ENCODE results near the gene CNKSR3. TPM values are rescaled to one million over a fixed set of nuclear protein-coding genes. Genes with fewer than 3 reads are reported as not detected.

Gene CNKSR3
- total and polyA plus RNA-seq, 2 donors from 2014 or later = 13.8 to 63.1 TPM

DNA sequence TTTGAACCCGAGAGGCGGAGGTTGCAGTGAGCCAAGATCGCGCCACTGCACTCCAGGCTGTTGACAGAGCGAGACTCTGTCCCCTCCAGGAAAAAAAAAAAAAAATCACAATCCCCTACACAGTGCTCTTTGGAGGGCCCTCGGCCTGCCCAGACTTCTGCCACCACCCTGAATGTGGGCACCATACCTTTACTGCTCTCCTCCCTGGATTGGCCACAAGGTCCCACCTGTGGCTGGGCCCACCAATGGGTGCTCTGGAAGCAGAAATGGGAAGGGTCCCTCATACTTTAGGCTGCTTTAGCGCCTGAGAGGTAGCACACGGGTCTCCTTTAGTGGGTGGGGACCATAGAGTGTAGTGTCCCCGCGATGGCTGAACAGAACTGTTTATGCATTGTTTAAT lies 103.6 kb downstream of the CNKSR3 start:
- Histone ChIP-seq H3K4me3 (ENCODE audit: low read length in 3 of 3) (no peak overlapping the region), H3K9ac (ENCODE audit: low read length in 3 of 3) (no peak overlapping the region), H3K9me3 (ENCODE audit: control insufficient read depth in 2 of 3, insufficient read depth in 1 of 3, low read length in 3 of 3) (no peaks in the 10 kb centered on the region), H3K27ac (ENCODE audit: low read depth in 2 of 2, low read length in 2 of 2) (no peak overlapping the region), H3K36me3 (ENCODE audit: control insufficient read depth in 2 of 3, insufficient read depth in 3 of 3, low read length in 3 of 3) (peaks cover 7 to 24% (median 8%) of the 10 kb centered on the region in 3 donors), H3K27me3 (ENCODE audit: control insufficient read depth, insufficient read depth, low read length) (no peaks in the 10 kb centered on the region), H3K4me1 (ENCODE audit: control insufficient read depth in 2 of 3, insufficient read depth in 2 of 3, low read depth in 1 of 3, low read length in 3 of 3) (peaks cover 8 to 17% (median 11%) of the 10 kb centered on the region in 3 donors)
- FAIRE-seq (no peak), DNase-seq (no peak)
- intact Hi-C loops (cut with DNase I) = no loop called here
- TF ChIP-seq, protein P1, sequence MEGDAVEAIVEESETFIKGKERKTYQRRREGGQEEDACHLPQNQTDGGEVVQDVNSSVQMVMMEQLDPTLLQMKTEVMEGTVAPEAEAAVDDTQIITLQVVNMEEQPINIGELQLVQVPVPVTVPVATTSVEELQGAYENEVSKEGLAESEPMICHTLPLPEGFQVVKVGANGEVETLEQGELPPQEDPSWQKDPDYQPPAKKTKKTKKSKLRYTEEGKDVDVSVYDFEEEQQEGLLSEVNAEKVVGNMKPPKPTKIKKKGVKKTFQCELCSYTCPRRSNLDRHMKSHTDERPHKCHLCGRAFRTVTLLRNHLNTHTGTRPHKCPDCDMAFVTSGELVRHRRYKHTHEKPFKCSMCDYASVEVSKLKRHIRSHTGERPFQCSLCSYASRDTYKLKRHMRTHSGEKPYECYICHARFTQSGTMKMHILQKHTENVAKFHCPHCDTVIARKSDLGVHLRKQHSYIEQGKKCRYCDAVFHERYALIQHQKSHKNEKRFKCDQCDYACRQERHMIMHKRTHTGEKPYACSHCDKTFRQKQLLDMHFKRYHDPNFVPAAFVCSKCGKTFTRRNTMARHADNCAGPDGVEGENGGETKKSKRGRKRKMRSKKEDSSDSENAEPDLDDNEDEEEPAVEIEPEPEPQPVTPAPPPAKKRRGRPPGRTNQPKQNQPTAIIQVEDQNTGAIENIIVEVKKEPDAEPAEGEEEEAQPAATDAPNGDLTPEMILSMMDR (IDR thresholded peaks at IDR 0.05; ENCODE audit: borderline replicate concordance, extremely low read depth, insufficient read depth) = no peak

- TF ChIP-seq, protein P1 (IDR thresholded peaks at IDR 0.05; ENCODE audit: borderline replicate concordance, extremely low read depth, insufficient read depth) = no peak
- Histone ChIP-seq H3K4me3 (ENCODE audit: low read length in 3 of 3) (no peak overlapping the region), H3K9me3 (ENCODE audit: control insufficient read depth in 2 of 3, insufficient read depth in 1 of 3, low read length in 3 of 3) (no peaks in the 10 kb centered on the region), H3K36me3 (ENCODE audit: control insufficient read depth in 2 of 3, insufficient read depth in 3 of 3, low read length in 3 of 3) (peaks cover 10 to 28% (median 11%) of the 10 kb centered on the region in 3 donors), H3K4me1 (ENCODE audit: control insufficient read depth in 2 of 3, insufficient read depth in 2 of 3, low read depth in 1 of 3, low read length in 3 of 3) (peaks cover 8 to 17% (median 11%) of the 10 kb centered on the region in 3 donors), H3K27me3 (ENCODE audit: control insufficient read depth, insufficient read depth, low read length) (no peaks in the 10 kb centered on the region), H3K27ac (ENCODE audit: low read depth in 2 of 2, low read length in 2 of 2) (no peak overlapping the region), H3K9ac (ENCODE audit: low read length in 3 of 3) (no peak overlapping the region)
- no peak for DNase-seq
- intact Hi-C loops (cut with DNase I) = no loop called here
- no peak for FAIRE-seq
These were observed 104.2 kb downstream of the CNKSR3 start for GRCh38 chr6:154406301-154406700.

DNA sequence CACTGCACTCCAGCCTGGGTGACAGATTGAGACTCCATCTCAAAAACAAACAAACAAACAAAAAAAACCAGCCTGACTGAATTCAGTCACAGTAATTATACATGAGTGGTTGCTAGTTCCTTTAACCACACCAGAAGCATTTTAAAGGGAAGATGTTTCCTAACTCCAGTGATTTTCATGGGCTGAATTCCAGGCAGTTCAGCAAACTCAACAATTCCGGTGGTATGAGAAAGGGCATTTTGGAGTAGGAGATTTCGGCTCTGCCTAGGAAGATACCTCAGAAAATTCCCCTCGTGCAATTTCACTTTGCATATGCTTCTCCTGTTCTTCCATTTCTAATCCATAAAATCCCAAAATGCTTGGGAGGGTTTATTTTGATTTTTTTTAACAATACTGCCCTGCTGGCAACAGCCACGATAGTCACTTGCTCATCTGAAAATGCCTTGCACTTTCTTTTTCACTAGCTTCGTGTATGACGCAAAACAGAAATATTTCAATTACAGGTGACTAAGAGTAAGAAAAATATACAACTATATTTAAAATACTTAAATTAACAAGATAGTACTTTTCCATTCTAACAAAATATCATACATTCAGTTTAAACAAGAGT lies 105.6 kb downstream of the CNKSR3 start:
- TF ChIP-seq, protein P1 (IDR thresholded peaks at IDR 0.05; ENCODE audit: borderline replicate concordance, extremely low read depth, insufficient read depth) = no peak
- H3K27ac ChIP-seq (ENCODE audit: low read depth in 2 of 2, low read length in 2 of 2) = no peak overlapping the region
- no peak overlapping the region for H3K4me3 ChIP-seq (ENCODE audit: low read length in 3 of 3)
- H3K9me3 ChIP-seq (ENCODE audit: control insufficient read depth in 2 of 3, insufficient read depth in 1 of 3, low read length in 3 of 3) = no peaks in the 10 kb centered on the region
- intact Hi-C loops (cut with DNase I) = no loop called here
- peaks cover 0 to 3% (median 0%) of the 10 kb centered on the region in 3 donors for H3K4me1 ChIP-seq (ENCODE audit: control insufficient read depth in 2 of 3, insufficient read depth in 2 of 3, low read depth in 1 of 3, low read length in 3 of 3)
- DNase-seq (no peak), FAIRE-seq (no peak)
- H3K36me3 ChIP-seq (ENCODE audit: control insufficient read depth in 2 of 3, insufficient read depth in 3 of 3, low read length in 3 of 3) = peaks cover 14 to 42% (median 15%) of the 10 kb centered on the region in 3 donors
- H3K27me3 ChIP-seq (ENCODE audit: control insufficient read depth, insufficient read depth, low read length) = no peaks in the 10 kb centered on the region
- H3K9ac ChIP-seq (ENCODE audit: low read length in 3 of 3) = no peak overlapping the region

Data from kidney (tissue), 14 donors.